NCI-H446 treated with DMSO at 0.1 percent for 48 hours (cell line): Measurements from ENCODE around the gene VWA3B.

Experiments used
- DNase-seq: peaks from one replicate; lab custom pipeline; 2025; lab: John Stamatoyannopoulos, UW

VWA3B gene

DNA sequence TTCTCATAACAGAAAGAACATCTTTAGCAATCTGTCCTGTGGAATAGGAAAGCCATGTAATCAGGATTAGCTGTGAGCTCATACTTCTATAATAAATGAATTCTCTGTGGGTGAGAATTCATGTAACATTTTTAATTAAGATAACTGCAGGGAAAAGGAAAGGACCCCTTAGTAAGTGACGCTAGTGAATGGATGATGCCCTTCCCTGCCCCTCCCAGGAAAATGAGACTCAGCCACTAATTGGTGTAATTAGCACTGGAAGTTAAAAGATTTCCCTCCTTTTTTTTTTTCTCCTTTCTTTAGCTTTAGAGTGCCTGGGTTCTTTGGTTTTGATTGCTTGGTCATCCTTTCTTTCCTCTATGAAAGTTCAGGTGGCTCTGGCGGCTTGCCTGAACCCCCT is 90.3 kb downstream of the VWA3B start:
- no peak for DNase-seq

DNA sequence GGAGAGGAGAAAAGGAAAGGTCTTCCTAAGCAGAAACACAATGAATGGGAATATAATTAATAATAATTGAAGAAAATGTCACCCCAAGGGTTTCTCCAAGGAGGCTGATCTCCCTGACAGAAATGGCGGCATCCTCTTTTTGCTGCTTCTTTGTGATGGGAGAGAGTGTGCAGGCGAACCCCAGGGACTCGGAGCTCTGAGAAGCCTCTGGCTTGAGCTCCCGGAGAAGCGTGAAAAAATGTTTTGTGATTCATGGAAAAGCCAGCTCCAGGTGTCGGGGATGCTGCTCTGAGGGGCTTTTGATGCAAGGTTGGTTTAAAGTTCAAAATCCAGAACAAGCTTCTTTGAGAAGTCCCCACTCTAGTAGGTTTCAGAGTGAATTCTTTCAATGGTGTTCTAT is 91.0 kb downstream of the VWA3B start:
- no peak for DNase-seq

GRCh38 chr2:98180456-98180855 is 93.5 kb downstream of the VWA3B start:
- no peak for DNase-seq

GRCh38 chr2:98181346-98181745 is 94.4 kb downstream of the VWA3B start:
- no peak for DNase-seq

DNA sequence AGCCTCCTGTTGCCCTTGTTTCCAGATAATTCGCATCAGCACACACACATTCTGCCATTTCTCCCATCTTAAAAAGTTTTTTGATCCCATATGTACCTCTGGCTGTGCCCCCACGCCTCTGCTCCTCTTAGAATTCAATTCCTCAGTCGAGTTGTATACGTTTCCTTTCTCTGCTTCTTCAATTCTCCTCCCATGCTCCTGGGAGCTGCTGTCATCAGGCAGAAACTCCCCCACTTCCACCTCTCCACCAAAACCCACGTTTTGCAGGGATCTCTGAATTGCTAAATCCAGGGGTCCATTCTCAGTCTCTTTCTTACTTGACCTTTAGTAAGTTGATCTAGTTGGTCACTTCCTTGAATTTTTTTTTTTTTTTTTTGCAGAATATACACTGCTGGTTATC is 98.8 kb downstream of the VWA3B start:
- no peak for DNase-seq

GRCh38 chr2:98187194-98187593 is 100.2 kb downstream of the VWA3B start:
- no peak for DNase-seq

DNA sequence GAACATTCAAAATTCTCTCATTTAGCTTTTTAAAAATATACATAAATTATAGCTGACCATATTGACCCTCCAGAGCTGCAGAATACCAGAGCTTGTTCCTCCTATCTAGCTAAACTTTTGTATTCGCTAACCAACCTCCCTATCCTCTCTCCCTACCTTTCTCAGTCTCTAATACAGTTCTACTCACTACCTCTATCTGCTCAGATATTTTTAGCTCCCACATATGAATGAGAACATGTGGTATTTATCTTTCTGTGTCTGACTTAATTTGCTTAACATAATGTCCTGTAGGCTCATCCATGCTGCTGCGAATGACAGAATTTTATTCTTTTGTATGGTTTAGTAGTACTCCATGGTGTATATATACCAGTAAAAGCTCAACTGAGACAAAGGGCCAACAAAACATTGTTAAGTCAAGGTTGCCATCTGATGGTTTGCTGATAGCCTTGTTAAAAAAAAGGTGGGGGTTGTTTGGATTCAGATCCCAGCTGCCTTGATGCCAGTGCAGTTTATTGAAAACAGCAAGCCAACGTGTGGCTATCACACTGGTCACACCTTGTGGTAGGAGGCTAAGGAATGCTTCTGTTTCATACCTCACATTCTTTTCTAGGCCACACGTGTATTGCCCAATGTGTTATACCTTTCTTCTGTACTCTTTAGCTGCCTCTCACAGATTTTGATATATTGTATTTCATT is 101.5 kb downstream of the VWA3B start:
- no peak for DNase-seq

DNA sequence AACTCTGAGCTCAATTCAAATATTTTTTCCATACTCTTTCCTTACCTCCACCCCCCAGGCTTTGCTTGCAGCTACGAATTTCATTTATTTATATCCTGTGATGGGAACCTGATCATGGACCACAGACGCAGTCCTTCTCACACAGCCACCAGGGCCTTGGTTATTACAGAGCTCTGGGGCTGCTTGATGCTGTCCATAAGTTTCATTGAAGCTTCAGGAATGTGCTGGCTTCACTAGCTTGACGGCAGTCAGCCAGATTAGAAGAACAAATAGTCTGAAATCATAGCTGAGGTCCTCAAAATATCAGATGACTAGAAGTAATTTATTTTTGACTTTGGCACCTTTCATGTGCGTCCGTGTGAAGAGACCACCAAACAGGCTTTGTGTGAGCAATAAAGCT is 104.9 kb downstream of the VWA3B start:
- DNase-seq: no peak

GRCh38 chr2:98201576-98201975 is 114.6 kb downstream of the VWA3B start:
- no peak for DNase-seq

DNA sequence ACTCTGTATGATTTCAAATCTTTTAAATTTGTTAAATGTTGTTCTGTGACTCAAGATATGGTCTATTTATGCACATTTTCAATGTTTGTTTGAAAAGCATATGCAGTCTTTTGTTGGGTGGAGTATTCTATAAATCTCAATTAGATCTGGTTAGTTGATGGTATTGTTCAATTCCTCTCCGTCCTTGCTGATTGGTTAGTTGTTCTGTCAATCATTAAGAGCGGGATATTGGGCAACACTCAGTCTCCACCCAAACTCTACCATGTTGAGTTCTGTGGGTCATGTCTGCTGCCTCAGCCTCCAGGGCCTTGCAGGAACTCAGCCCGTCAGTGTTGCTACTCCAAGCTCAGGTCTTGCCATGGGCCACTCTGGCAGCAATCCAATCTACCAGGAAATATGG is 118.9 kb downstream of the VWA3B start:
- no peak for DNase-seq

DNA sequence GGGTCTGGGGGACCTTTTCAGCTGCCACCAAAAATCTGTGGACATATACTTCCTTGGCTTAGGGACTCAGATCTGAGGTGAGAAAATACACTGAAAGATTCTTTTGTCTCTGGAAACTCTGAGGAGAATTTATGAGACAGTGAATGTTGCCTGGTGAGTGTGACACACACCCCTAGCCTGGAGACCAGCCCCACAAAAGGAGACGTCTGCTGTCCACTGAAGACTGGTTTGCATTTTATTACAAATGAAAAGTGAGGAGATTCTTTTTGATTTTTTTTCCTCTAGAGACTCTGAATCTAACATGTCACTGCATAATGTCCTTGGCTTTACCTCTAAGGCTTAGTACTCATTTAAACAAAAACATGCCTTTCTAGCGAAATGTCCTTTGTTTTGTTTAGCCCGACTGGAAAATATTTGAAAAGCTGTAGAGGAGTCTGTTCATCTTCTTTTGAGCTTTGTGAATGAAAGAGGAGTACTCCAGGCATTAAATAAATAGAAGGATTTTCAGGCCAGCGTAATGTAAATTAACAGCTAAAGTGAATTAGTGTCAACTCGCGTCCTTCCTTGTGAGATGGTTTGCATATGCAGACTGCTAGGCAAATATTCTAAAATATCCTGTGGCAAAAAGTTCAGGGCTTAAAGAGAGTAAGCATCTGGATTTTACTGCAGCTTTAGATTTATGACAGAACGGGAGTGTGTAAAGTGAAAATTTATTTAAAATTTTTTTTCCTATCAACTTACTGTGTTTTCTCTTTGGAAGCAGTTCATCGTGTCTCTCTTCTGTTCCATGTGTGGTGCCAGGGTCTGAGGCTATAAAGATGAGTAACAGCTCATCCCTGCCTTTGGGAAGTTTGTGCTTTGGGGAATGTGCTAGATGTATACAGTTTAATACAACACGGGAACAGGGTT is 125.4 kb downstream of the VWA3B start:
- DNase-seq: no peak

DNA sequence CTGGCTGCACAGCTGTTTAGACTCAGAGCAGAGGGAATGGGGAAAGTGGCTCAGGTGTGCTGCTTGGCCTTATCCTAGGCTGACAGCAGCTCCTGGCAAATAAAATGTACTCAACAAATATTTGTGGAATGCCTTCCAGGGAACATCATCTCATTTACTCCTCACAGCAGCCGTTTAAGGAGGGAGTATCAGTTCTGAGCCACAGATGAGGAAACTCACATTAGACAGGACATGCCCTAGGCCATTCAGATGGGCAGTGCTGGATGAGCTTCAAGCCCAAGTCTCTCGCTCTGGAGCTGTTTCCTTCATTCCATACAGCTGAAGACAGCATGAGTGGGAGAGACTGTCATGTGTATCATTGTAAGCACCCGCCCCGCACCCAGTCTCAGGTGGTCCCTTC is 129.6 kb downstream of the VWA3B start:
- no peak for DNase-seq

- no peak for DNase-seq
These were observed 132.2 kb downstream of the VWA3B start for GRCh38 chr2:98219152-98219551.

- no peak for DNase-seq
These were observed 147.0 kb downstream of the VWA3B start for GRCh38 chr2:98233941-98234340.

- no peak for DNase-seq
These were observed 147.8 kb downstream of the VWA3B start for GRCh38 chr2:98234776-98235175.

GRCh38 chr2:98236935-98237334 is 150.0 kb downstream of the VWA3B start:
- no peak for DNase-seq

GRCh38 chr2:98240786-98241398 is 153.9 kb downstream of the VWA3B start:
- DNase-seq: no peak

DNA sequence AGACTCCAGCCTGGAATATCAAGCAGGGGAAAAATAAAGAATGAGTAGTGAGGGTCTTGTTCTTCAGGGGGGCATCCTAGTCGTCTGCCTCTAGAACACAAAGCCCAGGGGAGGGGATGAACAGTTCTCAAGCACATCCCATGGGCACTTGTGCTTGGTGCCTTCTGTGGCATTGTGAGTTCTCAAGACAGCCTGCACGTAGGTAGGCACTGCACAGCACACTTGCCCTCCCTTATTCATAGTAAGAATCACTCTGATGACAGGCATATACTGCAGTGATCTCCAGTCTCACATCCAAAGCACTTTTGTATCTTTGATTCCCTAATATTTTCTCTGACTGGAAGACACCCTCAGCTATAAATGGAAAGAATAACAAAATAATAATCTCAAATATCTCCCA is 154.6 kb downstream of the VWA3B start:
- no peak for DNase-seq

DNA sequence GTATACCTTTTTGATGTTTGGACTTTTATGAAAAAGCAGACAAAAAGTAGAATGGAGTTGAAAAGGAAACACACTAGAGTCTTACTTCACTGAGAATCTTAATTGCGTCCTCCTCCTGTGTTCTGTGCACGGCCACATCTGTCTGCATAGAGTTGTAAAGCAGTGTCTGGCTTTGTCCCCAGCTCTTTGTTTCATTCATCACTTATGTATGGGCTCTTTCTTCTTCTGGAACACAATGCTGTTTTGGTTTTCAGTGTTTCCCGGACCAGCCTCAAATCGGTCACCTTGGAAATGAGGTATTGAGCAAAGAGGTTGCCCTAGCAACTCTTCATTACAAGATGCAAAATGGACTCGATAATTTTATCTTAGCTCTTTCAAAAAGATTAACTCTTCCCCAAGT is 155.0 kb downstream of the VWA3B start:
- DNase-seq: no peak

DNA sequence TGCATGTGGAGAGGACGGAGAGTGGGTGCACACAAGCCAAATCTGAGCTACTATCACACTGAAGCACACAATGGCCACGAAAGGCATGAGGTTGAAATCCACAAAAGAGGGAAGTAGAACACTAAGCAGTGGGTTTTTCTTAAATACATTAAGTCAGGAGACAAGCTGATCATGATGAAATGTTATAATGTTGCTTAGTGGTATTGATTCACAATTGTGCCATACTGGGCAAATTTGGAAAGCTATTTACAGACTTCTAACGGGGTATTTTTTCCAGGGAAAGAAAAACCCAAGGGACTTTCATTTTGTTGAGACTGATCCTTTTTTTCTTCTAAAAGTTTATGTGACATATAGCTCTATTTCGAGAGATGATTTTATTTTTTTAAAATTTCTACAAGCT is 158.5 kb downstream of the VWA3B start:
- no peak for DNase-seq

GRCh38 chr2:98247383-98247782 is 160.4 kb downstream of the VWA3B start:
- DNase-seq: no peak

DNA sequence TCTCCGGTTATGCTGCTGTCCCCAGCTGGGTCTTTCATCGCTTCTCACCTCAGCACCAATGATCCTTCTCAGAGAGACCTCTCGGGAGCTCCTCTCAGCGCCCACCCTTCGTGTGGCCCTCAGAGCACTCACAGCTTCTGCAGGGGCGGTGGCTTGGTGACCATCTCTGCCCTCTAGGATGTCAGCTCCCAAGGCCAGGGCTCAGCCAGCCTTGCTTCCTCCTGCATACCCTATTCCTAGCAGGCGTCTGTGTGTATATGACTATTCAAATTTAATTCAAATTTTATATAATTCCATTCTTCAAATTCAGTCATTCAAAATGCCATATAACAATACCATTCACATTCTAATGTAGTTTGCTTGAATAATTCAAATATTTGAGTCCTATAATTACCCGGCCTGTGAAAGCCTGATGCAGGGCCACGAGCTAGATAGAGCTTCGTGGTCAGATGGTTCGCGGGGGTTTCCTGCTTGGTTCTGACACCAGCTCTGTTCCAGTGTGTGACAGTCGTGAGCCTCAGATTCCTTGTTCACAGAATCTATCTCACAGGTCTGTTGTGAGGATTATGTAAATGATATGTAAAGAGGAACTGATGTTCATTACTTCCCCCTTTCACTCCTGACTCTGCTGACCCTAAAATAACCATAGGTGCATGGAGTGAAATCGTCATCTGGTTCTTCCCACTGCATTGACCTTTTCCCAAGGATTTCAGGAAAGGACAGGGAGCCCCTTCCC is 165.2 kb downstream of the VWA3B start:
- DNase-seq: no peak
